Measurements from ENCODE around the gene ABCA13.

DNA sequence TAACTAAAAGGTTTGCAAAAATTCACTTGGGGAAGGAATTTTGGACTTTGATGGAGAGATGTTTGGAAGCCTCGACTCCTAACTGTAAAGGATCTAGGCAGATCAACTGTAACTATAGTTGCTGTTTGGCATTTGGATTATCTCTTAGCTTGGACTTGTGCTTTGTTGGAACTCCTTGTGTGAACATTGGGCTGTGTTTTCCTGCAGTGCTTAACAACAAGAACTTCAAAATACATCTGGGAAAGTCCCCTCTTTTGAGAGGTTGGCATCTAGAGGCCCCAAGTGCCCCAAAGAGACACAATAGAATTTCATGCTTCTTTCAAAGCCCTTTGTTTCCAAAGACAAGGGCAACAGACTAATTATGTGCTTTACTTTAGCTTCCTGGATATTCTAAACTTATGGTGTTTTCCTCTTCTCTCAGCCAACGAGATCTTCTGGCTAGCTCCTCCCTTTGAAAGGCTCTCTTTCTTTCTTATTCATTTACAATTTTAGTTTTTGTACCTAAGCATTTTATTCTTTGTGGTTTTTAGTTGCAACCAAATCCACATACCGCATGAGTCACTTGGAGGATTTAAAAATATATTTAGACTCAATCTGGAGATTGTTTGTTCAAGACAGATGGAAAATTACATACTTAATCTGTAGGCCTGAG, 11.6 kb downstream of the ABCA13 start:
- TF ChIP-seq, protein P1, sequence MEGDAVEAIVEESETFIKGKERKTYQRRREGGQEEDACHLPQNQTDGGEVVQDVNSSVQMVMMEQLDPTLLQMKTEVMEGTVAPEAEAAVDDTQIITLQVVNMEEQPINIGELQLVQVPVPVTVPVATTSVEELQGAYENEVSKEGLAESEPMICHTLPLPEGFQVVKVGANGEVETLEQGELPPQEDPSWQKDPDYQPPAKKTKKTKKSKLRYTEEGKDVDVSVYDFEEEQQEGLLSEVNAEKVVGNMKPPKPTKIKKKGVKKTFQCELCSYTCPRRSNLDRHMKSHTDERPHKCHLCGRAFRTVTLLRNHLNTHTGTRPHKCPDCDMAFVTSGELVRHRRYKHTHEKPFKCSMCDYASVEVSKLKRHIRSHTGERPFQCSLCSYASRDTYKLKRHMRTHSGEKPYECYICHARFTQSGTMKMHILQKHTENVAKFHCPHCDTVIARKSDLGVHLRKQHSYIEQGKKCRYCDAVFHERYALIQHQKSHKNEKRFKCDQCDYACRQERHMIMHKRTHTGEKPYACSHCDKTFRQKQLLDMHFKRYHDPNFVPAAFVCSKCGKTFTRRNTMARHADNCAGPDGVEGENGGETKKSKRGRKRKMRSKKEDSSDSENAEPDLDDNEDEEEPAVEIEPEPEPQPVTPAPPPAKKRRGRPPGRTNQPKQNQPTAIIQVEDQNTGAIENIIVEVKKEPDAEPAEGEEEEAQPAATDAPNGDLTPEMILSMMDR (IDR thresholded peaks at IDR 0.05; ENCODE audit: insufficient read depth, low read depth, low read length): no peak
- no peak for TF ChIP-seq EZH2 (IDR thresholded peaks at IDR 0.05; ENCODE audit: insufficient read depth, low read length)
